ENCODE data around the gene ELOB.

ELOB gene

DNA sequence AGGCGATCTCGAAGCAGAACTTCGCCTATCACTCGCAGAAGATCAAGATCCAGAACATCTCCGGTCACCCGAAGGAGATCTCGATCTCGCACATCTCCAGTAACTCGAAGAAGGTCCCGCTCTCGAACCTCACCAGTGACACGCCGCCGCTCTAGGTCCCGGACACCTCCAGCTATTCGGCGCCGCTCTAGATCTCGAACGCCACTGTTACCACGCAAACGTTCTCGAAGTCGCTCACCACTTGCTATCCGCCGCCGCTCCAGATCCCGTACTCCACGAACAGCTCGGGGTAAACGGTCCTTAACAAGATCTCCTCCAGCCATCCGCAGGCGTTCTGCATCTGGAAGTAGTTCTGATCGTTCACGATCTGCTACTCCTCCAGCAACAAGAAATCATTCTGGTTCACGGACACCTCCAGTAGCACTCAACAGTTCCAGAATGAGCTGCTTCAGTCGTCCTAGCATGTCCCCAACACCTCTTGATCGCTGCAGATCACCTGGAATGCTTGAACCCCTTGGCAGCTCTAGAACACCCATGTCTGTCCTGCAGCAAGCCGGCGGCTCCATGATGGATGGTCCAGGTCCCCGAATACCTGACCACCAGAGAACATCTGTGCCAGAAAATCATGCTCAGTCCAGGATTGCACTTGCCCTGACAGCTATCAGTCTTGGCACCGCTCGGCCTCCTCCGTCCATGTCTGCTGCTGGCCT is 10.5 kb downstream of the ELOB start:
- DNase-seq, result no peak

GRCh38 chr16:2765462-2766404 is 11.3 kb downstream of the ELOB start:
- no peak for DNase-seq

- no peak for DNase-seq
These were observed 12.4 kb downstream of the ELOB start for GRCh38 chr16:2764718-2765117.

GRCh38 chr16:2763173-2763572 is 13.9 kb downstream of the ELOB start:
- DNase-seq, result no peak

GRCh38 chr16:2762711-2763110 is 14.4 kb downstream of the ELOB start:
- no peak for DNase-seq

DNA sequence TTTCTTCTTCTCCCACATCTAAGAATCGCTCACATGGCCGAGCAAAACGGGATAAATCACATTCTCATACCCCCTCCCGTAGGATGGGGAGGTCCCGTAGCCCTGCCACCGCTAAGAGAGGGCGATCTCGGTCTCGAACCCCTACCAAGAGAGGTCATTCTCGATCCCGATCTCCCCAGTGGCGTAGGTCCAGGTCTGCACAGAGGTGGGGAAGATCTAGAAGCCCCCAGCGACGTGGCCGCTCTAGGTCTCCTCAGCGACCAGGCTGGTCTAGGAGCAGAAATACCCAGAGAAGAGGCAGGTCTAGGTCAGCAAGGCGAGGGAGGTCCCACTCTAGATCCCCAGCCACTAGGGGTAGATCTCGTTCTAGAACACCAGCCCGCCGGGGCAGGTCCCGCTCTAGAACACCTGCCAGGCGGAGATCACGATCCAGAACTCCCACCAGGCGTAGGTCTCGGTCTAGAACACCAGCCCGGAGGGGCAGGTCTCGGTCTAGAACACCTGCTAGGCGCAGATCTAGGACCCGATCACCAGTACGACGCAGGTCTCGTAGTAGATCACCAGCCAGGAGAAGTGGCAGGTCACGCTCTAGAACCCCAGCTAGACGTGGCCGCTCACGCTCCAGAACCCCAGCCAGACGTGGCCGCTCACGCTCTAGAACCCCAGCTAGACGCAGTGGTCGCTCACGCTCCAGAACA is 15.0 kb downstream of the ELOB start:
- DNase-seq, result no peak

DNA sequence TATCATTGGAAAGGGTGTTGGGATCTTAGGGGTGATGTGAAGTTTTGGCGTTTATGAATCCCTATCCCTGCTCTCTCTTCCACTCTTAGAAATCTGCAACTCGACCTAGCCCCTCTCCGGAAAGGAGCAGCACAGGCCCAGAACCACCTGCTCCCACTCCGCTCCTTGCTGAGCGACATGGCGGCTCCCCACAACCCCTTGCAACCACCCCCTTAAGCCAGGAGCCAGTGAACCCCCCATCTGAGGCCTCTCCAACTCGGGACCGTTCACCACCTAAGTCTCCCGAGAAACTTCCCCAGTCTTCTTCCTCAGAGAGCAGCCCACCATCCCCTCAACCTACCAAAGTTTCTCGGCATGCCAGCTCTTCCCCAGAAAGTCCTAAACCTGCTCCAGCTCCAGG is 15.6 kb downstream of the ELOB start:
- no peak for DNase-seq

DNA sequence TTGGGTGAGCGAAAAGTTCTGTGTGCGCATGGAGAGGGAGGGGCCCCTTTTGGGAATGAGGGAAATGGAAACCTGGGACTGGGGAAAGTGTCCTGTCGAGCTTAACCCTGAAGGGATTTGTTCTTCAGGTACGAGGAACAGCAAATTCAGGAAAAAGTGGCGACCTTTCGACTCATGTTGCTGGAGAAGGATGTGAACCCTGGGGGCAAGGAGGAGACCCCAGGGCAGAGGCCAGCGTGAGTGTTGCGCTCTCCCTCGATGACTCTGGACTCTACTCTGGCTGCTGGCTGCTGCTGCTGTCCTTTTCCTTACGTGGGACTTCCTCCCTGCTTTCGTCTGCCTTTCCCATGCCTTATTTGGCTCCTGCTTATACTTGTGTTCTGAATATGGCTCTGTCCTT is 19.7 kb downstream of the ELOB start:
- no peak for DNase-seq

DNA sequence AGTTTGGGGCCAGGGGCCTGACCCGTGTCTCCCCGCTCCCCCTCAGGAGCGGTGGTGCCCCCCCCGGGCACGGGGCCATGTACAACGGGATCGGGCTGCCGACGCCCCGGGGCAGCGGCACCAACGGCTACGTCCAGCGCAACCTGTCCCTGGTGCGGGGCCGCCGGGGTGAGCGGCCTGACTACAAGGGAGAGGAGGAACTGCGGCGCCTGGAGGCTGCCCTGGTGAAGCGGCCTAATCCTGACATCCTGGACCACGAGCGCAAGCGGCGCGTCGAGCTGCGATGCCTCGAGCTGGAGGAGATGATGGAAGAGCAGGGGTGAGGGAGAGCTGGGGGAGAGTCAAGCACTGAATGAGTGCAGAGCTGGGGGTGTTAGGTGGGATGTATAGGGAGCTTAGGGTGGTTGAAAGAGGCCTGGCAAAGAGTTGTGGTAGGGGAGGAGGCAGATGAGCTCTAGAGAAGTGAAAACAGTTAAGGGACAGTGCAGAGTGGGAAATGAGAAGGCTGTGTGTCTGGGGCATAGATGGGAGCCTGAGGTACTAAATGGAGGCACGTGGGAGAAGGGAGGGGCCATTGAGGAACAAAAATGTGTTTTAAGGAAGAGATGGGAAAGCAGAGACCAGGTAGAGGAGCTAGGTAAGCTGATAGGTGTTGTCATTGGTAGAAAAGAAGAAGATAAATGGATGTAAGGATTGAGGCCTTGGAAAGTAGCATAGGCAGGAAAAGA is 20.6 kb downstream of the ELOB start:
- DNase-seq, result no peak

DNA sequence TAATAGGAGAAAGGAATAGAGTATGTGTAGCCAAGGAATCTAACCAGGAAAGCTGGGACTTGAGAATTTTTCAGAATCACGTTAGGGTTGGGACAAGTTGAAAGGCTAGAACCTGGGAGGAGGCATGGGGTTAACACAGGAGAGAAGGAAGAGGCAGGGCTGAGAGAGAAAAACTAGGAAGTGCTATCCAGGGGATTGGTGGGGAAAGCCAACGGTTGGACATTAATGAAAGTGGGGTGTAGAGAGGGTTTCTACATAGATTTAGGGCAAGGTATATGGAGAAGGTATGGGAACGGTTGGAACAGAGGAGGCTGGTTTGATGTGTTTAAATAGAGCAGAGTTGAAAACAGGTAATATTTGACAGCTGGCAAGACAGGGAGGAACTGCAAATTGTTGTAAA is 21.9 kb downstream of the ELOB start:
- DNase-seq, result no peak

GRCh38 chr16:2753733-2754020 is 23.4 kb downstream of the ELOB start:
- DNase-seq, result no peak

DNA sequence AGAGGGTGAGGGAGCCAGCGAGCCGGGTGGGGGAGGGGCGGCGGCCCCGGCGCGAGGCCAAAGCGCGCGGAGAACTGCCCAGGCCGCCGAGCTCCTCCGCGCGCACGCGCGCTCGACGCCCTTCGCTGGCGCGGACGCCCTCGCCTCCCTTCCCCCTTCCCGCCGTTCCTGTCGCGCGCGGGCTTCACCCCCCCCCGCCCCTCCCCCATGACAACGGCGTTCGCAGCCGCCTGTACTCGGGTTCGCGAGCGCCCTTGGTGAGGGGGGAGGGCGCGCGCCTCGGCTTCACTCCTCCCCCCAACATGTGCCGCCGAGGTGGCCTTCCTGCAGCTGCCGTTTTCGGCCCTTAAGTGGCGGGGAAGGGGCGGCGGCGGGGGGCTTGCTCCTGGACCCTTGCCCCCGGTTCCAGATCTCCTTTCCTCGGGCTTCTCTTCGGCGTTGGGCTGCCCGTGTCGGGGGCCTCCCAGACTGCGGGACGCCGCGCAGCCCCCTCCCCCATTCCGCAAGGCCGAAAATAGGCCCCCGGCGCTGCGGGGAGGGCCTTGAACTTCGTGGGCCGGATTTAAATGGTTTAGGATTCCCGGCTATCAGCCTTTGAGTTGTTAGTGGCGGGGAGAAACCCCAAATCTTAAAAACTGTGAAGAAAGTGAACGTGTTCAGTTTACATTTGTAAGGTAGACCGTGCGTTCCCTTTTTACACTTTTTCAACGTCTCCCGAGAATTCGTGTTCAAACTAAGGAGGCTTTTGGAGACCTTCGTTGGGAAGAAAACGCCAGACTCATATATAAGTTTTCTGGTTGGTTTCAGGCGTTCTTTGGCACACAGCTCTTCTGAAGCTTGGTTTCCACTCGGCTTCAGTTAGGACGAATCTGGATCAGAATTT is 24.0 kb downstream of the ELOB start:
- no peak for DNase-seq

DNA sequence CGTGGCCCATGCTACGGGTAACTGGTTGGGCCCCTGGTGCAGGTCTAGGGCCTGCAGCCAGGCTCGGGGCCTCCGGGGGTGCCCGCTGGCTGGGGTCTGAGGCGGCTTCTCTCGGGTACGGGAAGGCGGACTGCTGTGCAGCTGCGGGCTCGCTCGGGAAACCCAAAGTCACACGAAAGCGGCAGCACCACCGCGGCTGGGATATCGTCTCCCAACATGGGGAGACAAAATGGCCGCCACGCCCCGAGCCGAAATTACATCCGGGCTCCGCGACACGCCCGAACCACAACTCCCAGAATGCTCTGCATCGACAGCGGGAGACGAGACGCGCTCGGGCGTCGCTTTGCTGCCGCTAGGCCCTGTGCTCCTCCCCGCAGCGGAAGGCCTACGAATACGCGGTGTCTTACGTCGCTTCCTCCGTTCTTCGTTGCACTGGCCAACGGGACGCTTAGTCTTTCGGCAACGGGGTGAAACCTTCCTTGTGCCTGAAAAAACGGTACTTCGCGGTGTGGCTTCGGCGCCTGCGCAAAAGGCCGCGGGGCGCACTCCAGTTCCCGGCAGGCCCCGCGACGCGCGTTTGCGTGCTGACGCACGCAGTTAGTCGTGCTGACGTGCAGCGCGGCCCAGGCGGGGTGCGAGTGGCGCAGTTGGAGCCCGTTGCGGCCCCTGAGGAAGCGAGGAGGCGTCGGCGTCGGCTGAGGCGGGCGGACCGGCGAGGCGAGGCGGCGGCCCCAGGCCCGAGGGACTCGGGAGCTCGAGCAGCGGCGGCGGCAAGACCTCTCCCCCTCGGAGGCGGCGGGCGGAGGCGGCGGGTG is 24.8 kb downstream of the ELOB start, which contains the start of gene SRRM2:
TSS of gene SRRM2 (plus strand) at position 604 of the 815 bp plus-strand sequence. CDS start 3,727 bp downstream, outside the sequence.
- peak; percentile 91 for DNase-seq

GRCh38 chr16:2751577-2752034 is 25.5 kb downstream of the ELOB start:
- DNase-seq, result no peak

DNA sequence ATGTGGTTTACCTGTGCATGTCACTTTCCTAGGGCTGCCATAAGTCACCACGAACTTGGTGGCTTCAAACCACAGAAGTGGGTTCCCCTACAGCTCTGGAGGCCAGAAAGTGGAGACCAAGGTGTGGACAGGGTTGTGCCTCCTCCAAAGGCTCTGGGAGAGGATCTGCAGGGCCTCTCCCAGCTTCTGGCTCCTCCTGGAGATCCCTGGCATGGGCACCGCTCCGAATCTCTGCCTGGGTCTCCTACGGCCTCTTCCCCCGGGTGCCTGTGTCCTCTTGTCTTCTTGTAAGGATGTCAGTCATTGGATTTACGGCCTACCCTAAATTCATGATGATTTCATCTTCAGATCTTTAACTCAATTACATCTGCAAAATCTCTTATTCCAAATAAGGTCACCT is 27.1 kb downstream of the ELOB start:
- no peak for DNase-seq

GRCh38 chr16:2749476-2749875 is 27.6 kb downstream of the ELOB start:
- no peak for DNase-seq

DNA sequence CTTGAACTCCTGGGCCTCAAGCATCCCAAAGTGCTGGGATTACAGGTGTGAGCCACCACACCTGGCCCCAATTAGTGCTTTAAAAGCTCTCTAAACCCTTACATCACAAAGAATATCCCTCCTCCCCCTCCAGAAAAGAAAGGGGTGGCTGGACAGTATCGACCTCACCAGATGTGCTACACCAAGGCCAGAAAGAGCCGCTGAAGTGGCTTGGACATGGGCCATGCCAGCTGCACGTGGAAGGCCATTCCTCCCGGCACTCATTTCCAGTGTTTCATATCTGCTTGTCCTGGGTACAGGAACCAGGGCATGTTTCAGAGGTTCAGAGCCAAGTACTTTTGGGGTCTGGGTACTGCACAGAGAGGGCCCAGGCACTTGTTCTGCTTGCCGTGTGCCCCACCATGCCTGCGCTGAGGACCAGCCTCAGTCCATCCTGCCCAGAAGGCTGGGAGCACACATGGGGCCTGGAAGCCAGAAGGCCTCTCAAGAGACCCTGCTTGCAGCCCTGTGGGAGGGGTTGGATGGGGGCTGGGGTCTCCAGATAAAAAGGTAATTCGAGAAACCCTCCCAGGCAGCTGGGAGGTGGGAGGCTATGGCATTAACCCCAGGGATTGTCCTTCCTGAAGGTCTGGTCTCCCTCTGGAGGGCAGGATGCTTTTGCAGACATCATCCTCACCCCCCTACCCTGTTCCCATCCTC is 28.2 kb downstream of the ELOB start:
- no peak for DNase-seq

DNA sequence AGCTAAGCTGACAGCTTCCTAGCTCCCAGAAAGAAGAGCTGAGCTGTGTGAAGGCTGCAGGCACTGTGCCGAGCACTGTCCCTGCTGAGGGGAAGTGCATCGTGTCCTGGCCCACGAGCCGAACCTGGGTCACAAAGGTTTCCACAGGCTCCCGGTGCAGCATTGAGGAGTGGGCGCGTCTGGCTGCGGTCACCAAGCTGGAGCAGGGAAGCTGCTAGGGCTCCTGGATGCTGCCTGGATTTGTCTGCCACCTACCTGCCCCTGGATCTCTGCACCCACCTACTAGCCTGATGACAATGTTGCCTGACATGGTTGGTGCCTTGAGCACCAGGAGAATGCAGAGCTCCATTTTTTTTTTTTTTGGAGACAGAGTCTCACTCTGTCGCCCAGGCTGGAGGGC is 31.1 kb downstream of the ELOB start:
- DNase-seq, result no peak

DNA sequence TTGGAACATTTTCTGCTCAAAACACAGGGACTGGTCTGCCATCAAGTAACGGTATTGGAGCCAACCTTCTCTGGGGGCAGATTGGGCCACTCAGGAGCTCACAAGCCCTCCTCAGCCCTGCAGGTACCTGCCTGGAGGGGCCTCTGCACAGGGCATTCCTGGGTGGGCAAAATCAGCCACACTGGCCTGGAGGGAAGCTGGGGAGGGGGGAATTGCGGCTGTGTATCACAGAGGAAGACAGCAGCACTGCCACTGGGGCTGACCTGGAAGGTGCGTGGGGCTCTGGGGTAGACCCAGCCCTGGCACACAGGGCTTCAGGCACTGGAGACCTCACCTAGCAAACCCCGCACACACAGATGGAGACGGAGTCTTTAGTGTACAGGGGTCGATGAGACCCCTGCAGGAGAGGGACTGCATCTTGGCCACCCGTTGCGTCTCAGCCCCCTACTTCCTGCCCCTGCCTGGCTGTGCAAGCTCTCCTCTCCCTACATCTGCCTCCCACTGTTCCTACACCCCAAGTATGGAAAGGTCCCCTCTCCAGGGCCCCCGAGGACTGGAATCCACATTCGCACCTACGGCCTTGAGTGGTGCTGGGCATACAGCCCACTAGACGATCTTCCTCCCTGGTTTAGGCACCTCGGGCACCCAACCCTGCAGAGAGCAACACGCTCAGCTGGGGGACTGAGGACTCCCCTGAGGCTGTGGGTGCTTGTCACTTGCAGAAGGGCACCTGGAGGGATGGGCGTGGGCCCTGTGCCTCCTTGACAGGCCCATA is 31.8 kb downstream of the ELOB start:
- no peak for DNase-seq

All from effector CD4-positive, alpha-beta T cell (primary cell).